GM03348 (cell line): ENCODE data around the gene DNAH10.
A peak's percentile ranks its signal among the peaks of the same experiment; 100 is the strongest.

ENCODE experiments used
- DNase-seq: peaks from one replicate; pipeline ENCODE4 v3.0.0; 2012; ENCODE audit warnings: low spot score

DNAH10 gene

GRCh38 chr12:123886931-123887582 is 125.0 kb downstream of the DNAH10 start:
- DNase-seq = no peak

GRCh38 chr12:123888989-123889388 is 126.9 kb downstream of the DNAH10 start:
- no peak for DNase-seq

- no peak for DNase-seq
Observed at GRCh38 chr12:123889848-123890535, 127.9 kb downstream of the DNAH10 start.

- DNase-seq = no peak
Observed at GRCh38 chr12:123890536-123890902, 128.4 kb downstream of the DNAH10 start.

DNA sequence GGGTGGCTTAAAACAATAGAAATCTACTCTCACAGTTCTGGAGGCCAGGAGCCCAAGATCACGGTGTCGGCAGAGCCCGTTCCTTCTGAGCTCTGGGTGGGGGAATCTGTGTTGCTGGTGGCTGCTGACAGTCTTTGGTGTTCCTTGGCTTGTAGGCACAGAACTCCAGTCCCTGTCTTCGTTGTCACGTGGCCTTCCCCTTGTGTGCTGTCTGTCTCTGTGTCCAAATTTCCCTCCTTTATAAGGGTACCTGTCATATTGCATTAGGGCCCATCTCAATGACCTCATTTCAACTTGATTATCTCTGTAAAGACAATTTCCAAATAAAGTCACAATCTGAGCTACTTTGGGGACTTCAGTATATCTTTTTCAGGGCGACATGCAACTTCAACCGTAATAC is 128.9 kb downstream of the DNAH10 start:
- no peak for DNase-seq

DNA sequence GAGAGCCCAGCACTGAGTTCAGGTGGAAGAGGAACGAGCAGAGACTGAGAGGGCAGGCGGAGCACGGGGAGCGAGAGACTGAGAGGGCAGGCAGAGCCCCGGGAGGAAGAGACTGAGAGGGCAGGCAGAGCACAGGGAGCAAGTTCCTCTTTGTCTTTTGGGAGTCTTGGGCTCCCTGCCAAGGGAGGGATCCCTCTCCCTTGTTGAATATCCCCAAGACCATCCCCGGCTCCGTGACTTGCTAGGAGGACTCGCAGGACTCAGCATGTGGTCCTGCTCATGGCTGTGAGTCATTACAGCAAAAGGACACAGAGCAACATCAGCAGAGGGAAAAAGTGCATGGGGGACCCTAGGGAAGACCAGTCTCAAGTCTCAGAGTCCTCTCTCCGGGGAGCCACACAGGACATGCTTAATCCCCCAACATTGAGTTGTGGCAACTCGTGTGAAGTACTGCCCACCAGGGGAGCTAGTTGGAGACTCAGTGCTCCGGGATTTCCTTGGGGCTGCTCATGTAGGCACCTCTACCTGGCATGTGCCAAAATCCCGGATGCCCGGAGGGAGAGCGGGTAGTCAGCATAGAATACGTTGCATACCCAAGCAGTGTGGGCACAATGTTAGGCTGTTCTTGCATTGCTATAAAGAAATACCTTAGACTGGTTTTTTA is 129.5 kb downstream of the DNAH10 start:
- DNase-seq = no peak

DNA sequence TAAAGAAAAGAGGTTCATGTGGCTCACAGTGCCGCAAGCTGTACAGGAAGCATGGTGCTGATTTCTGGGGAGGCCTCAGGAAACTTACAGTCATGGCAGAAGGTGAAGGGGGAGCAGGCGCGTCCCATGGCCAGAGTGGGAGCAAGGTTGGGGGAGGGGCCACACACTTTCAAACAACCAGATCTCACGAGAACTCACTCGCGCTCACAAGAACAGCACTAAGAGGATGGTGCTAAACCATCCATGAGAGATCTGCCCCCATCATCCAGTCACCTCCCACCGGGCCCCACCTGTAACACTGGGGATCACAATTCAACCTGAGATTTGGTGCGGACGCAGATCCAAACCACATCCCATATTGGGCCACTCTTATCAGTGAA is 130.1 kb downstream of the DNAH10 start:
- no peak for DNase-seq

DNA sequence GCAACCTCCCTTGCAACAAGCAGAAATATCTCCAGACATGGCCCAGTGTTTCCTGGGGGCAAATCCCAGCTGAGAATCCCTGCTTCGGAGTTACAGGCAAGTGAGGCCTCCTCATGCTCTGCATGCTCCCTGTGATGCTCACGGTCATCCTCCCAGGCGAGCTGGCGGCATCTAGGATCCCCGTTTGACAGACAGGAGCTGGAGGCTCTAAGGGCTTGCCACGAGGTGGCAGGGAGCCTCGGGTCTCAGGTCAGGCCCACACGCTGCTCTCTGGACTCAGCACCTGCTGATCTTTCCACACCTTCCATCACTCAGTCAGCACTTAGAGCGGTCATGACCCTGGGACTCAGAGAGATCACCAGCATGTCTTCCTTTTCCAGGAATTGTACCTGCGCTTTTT is 130.8 kb downstream of the DNAH10 start:
- DNase-seq = no peak

- no peak for DNase-seq
Observed at GRCh38 chr12:123893276-123893675, 131.2 kb downstream of the DNAH10 start.

GRCh38 chr12:123894823-123895345 is 132.8 kb downstream of the DNAH10 start:
- DNase-seq = no peak

DNA sequence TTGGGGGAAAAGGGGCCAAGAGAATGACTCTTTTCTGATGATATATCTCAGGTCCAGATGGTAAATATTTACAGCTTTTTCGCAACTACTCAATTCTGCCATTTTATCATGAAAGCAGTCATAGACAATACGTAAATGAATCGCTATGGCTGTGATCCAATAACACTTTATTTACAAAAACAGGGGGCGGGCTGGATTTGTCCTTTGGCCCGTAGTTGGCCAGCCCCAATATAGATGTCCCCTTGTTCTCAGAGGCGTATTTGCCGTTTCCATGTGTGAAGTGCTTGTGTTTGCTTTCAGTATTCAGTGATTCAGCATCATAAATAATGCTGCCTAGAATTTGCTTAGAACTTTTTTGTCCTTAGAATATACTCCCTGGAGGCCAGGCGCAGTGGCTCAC is 133.3 kb downstream of the DNAH10 start:
- no peak for DNase-seq

DNA sequence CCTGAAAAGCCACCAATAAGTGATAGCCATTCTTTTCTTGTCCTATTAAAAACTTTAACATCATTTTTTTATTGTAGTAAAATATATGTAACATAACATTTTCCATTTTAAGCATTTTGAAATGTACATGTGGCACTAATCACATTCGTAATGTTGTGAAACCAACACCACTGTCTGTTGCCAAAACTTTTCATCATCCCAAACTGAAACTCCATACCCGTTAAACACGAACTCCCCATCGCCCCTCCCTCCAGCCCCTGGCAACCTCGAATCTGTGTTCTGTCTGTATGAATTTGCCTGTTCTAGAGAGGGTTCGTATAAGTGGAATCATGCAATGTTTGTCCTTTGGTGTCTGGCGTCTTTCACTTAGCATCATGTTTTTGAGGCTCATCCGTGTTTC is 134.7 kb downstream of the DNAH10 start:
- DNase-seq = peak; percentile 67

- peak; percentile 24 for DNase-seq
Observed at GRCh38 chr12:123897221-123897620, 135.1 kb downstream of the DNAH10 start.

DNA sequence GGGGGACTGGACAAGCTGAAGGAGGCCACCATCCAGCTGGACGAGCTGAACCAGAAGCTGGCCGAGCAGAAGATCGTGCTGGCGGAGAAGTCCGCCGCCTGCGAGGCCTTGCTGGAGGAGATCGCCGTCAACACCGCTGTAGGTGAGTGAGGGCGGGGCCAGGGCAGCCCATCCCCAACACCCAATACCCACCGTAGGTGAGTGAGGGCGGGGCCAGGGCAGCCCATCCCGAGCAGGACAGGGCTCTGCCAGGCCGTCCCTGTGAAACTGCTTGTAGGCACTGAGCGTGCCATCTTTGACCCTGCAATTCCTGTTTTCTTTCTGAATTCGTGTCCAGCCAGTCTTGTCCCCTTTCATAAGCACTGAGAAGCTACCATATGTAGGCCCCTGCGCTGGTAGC is 136.6 kb downstream of the DNAH10 start:
- no peak for DNase-seq

DNA sequence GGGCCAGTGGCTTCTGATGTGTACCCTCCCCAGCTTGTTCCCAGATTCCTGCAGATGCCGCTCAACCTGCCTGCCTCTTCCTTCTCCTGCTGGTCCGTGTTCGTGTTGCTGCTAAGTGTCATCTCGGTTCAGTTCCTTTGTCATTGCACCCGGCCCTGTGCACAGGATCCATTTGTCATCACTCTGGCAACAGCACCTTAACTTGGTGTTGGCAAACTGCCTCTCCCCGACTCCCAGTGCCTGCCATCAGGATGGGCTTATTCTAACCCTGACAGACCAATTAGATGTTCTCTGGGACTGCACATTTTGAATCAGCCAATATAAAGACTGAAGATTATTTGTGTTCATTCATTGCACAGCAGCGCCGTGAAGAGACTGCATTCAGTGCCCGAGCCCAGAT is 137.3 kb downstream of the DNAH10 start:
- DNase-seq = no peak

- DNase-seq = no peak
Observed at GRCh38 chr12:123900871-123901376, 138.8 kb downstream of the DNAH10 start.

GRCh38 chr12:123902821-123903220 is 140.7 kb downstream of the DNAH10 start:
- no peak for DNase-seq

GRCh38 chr12:123903301-123904065 is 141.4 kb downstream of the DNAH10 start:
- DNase-seq = no peak

DNA sequence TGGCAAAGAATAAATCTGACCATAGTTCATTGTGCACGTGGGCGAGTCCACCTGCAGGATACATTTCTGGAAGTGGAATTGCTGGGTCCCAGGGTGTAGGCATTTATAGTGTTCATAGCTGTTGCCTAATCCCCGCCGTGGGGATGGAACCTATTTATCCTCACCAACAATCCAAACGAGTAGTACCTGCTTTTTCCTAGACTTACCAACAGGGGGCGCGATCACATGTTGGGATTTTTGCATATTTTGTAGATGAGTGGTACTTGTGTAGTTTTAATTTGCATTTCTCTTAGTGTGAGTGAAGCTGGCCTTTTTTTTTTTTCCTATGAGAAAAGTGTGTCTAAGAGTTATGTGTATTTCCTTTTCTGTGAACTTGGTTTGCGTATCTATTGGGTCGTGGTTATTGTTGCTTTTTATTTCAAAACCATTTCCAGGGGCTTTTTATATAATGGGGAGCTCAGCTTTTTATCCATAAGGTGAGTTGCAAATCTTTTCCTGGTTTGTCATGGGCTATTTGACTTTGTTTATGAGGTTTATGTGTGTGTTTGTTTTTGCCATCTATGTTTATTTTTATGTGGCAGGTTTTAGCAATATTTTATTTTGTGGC is 143.3 kb downstream of the DNAH10 start:
- peak; percentile 87 for DNase-seq

DNA sequence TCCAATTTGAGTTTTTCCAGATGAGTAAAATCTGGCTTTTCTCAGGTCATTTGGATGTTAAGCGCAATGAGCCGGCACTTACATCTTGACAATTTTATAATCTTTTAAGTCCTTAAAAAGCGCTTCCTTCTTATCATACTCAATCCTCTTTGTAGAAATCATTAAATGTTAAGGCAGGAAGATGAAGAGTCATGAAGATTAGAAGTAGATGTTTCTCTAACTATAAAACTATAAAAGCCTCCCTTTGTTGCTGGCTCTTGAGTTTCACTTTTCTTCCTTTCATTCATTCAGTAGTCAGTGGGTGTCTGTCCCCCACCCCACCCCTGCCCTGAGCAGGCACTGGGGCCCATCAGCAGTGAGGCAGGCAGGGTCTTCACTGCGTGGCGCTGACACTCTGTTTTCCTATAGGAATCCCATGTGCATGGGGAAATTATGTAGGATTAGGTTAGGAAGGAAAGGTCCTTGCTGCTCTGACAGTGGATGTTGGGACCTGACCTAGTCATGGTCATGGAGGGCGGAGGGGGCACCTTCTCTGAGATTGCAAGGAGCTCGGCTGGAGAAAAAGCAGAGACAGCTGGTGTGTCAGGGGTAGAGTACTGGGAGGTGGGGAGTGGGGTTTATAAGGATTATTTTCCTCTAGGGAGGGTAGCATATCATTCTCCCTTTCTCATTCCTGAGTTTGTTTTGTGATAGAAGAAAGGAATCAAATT is 144.8 kb downstream of the DNAH10 start:
- no peak for DNase-seq
